ENCODE results near the gene MYPN. TPM values are rescaled to one million over a fixed set of nuclear protein-coding genes. Genes with fewer than 3 reads are reported as not detected.

MYPN gene
- polyA plus RNA-seq, 3 donors, result 0.04 to 0.10 (median 0.08) TPM

Other genes with a start within 250 kb of the MYPN start
- 10 to 100 TPM; 41.0 to 44.0 (median 42.1) TPM for gene SIRT1, start 224.8 kb upstream of the MYPN start, polyA plus RNA-seq (ENCODE audit: insufficient read length in 3 of 3)
- 10 to 100 TPM; 43.6 to 45.8 (median 45.0) TPM for gene HERC4, start 34.2 kb upstream of the MYPN start, polyA plus RNA-seq (ENCODE audit: insufficient read length in 3 of 3)
- 1 to 10 TPM in 2 of 3 donors, under 1 TPM in 1; 0.95 to 1.7 (median 1.5) TPM for gene ATOH7, start 122.6 kb downstream of the MYPN start, polyA plus RNA-seq (ENCODE audit: insufficient read length in 3 of 3)
- gene HNRNPH3, start 222.6 kb downstream of the MYPN start, polyA plus RNA-seq (ENCODE audit: insufficient read length in 3 of 3), result 100 to 1,000 TPM; 403 to 431 (median 409) TPM
- gene PBLD, start 223.4 kb downstream of the MYPN start, polyA plus RNA-seq (ENCODE audit: insufficient read length in 3 of 3), result 10 to 100 TPM; 62.6 to 92.9 (median 85.1) TPM

Measured in right renal cortex interstitium (tissue), 3 donors.